Frontal cortex (tissue), 4 donors: ENCODE data around the gene MEOX1. TPM values are rescaled to one million over a fixed set of nuclear protein-coding genes. Genes with fewer than 3 reads are reported as not detected.
"Not testable (repeated sequence)": the region's sequence is repeated elsewhere in the genome, so short reads cannot be mapped to it uniquely, and the experiment has no call there.

Experiments
- DNase-seq, 2 donors: peaks; one replicate each; pipeline ENCODE4 v3.0.0; 2012; ENCODE audit warnings: low spot score in 2 of 2
- FAIRE-seq: peaks from 2 replicates; lab custom pipeline; 2012; peaks lifted over from hg19 to GRCh38; lab: Jason Lieb, UNC
- total RNA-seq: library from RNA; depleted of rRNA; stranded (reverse); fragments of >200 nt; gene quantifications from one replicate; pipeline ENCODE4 v1.2.3, GENCODE V29; 2014
- donor health status: control.
- donor health status: control.
- donor health status: control.

MEOX1 gene
- total RNA-seq: 0.41 TPM

DNA sequence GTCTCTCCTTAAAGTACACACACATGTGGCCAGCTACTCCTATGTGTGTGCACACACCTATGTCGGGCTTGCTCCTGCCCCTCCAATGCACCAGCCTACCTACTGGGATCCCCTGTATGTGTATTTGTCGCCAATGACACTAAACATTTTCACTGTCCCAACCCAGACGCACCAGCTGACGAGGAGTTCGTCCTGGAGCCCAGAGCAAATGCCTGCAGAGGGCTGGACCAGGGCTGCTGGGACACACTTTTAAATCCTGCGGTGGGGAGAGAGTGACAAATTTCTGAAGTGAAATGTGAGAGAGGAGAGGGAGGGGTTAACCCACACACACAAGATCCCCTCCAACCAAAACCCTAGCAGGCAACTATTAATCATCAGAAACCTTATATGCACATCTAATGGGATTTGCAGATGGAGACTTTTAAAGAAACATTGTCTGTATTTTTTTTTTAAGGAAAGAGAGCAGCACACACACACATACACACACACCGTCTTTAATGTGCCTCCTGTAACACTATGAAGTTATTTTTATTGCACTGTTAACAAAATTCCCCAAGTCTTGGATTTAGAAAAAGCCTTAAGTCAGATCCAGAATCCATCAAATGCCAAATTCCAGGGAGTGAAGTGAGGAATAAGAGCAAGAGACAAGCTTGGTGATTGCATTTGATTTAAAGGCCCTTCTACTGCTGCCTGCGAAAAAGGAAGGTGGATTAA lies at the start of gene MEOX1:
Gene MEOX1, minus strand, starts transcription at position 224 of the 714 bp plus-strand sequence. CDS start 388 bp downstream, outside the sequence.
- no peak for FAIRE-seq
- no peak for DNase-seq

DNA sequence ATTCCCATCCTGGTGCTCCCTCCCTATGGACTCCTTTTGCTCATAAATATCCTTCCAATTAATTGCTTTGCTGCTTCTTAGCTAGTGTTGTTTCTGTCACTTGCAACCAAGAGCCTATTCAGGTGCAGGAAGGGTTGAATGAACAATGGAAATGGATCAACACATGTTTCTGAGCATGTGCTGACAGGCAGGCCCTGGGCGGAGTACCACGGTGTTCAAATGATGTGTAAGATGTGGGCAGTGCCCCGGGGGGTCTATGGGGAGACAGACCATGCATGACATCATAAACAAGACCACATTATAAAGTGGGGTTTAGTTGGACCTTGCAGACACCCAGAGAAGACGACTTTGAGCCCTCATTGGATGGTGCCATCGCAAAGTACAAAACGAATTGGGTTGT lies 48.4 kb upstream of the MEOX1 start:
- FAIRE-seq: no peak
- DNase-seq: no peak

DNA sequence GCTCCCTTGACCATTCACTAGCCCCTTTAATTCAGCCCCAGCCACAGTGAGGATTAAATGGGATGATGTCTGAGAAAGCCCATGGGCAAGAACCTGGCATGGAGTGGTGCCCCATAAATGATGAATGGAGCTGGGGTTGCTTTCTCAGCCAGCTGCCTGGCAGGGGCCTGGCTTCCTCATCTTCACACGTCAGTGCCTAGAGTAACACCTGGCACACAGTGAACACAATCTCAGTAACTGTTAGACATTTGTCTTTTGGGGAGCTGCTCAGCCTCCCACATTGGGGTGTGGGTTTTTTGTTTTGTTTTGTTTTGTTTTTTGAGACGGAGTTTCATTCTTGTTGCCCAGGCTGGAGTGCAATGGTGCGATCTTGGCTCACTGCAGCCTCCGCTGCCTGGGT lies 47.5 kb upstream of the MEOX1 start:
- no peak for FAIRE-seq

DNA sequence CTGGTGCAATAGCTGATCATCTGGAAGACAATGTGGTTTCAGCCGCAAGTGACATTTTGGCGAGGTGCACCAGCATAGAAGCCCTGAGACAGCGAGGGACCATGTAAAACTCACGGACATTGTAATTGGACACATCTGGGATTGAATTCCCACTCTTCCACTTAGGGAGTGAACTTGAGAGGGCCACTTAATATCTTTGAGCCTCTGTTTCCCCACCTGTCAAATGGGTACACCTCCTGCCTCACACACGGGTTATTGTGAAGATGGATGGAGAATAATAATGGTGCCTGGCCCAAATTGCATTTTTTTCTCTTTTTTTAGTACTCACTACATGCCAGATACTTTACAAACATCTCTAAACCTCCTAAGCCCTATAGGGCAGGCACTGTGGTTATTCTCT lies 45.5 kb upstream of the MEOX1 start:
- no peak for FAIRE-seq
- DNase-seq: no peak

More for the DNA sequence above, 47.5 kb upstream of the MEOX1 start:
- DNase-seq: no peak

DNA sequence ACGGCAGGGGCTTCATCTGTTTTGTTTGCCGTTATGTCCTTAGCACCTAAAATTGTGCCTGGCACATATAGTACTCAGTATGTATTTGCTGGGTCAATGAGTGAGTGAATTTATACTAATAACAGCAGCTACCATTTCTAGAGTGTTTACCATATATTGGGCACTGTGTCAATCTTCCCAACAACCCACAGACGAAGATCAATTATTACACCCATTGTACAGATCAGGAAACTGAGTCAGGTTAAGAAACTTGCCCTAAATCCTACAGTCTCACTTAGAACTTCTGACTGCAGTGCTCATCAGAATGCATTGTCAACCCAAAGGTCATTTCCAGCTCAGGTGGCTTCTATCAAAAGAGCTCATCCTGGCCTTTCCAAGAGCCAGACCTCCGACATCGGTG lies 44.5 kb upstream of the MEOX1 start:
- DNase-seq (no peak), FAIRE-seq (no peak)

DNA sequence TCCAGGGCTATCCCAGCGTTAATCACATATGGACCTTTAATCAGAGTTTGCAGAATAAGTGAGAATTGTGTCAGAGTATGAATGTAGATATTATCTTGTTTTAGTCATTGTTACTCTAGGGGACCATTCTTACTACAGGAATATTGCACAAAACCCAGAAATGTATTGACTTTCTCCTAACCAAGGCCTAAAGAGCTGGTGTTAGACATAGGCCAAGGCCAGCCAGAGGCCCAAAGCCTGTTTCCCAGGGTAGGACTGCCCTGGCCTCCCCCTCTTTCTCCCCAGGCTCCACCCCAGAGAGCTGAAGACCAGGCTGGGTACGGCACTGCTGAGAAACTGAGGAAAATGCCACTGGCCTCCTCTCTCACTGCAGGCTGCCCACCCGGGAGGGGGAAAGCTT lies 41.9 kb upstream of the MEOX1 start:
- FAIRE-seq: no peak

DNA sequence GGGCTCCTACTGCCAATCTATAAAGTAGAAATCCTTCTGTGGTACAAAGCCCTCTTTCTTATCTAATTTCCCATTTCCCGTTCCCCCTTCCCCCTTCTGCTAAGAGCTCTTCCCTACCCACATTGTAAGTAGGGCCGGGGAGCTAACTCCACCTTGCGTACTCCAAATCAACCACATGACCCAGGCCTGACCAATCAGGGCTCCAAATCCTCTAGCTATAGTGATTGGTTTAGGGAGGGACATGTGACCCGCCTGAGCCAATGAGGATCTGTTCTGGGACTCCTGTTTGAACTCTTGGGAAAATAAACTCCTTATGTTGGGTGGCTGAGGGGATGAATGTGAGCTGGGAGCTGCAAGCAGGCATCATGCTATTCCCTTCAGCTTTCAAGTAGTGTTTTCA lies 40.9 kb upstream of the MEOX1 start:
- DNase-seq (no peak), FAIRE-seq (no peak)

More for the DNA sequence above, 41.9 kb upstream of the MEOX1 start:
- no peak for DNase-seq

DNA sequence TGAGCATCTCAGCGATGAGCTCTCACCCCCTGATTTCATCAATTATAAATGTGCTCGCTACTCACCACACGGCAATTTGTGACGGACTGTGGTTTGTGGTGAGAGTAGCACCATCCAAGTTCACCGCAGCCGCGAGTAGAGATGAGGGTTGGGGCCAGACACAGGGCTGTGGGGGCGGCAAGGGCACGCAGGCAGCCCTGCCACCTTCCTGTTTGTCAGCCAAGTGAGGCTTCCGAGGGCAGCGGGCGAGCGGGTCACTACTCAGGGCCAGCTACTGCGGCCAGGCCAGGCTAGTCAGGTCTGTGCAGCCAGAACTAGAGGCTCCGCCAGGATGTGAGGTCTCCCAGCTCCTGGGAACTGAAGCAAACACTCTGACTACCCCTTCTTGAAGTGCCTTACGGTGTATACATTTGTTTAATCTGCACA lies 39.6 kb upstream of the MEOX1 start:
- FAIRE-seq: no peak
- no peak for DNase-seq

DNA sequence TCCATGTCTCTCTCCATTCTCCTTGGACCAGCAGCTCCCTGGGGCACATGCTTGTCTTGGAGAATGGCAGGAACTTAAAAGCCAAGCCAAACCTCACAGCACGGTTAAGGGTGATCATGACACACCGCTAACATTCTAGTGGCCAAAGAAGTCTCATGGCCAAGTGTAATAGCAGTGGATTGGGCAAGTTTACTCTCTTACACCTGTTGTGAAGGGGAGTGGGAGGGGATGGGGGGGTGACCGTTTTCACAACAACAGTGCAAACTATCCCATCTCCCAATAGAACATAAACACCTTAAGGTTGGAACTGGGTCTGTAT lies 37.7 kb upstream of the MEOX1 start:
- DNase-seq (no peak), FAIRE-seq (no peak)

DNA sequence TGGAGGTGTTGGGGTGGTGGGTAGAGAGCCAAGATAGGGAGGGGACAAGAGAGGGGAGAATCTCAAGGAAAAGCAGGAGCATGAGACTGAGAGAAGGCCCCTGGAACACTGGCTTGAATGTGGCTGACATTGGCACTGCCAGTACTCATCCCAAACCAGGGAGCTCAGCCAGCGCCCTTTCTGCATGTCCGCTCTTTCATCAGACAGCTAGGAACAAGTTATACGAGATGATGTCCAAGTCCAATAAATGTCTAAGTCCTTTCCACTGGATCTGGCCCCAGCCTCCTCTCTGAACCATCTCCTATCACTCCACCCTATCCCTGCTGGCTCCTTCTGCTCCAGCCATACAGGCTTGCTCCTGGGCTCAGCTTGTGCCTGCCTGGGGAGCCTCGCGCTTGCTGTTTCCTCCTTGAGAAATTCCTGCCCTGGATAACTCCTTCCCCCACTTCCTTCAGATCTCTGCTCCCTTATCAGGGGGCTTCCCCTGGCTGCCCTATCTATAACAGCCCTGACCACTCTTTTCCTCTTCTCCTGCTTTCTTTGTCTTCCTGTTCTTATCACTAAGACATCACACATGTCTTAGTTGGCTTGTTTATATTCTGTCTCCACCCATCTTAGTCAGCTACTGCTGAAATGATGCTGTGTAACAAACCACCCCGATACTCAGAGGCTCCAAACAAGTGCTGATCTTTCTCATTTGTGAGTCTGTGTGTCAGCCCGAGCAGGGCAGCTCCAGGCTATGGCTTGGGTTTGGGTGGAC lies 37.1 kb upstream of the MEOX1 start:
- no peak for FAIRE-seq
- DNase-seq: no peak

DNA sequence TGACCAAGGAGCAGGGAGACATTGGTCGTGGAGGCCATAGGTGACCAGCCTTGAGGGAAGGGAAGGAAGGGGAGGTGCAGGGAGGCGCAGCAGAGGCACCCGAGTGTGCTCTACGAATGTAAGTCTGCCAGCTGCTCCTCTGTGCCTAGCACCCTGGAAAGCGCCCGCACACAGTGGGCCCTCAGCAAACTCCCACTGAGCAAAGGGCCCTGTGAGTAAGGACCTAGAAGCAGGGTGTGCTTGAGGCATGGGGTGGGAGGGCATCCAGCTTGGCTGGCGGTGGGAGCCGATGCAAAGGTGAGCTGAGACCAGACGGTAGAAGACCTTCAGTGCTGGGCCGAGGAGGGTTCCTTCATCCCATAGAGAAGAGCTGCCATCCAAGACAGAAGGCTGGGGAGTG lies 36.2 kb upstream of the MEOX1 start:
- FAIRE-seq: no peak
- DNase-seq: no peak

DNA sequence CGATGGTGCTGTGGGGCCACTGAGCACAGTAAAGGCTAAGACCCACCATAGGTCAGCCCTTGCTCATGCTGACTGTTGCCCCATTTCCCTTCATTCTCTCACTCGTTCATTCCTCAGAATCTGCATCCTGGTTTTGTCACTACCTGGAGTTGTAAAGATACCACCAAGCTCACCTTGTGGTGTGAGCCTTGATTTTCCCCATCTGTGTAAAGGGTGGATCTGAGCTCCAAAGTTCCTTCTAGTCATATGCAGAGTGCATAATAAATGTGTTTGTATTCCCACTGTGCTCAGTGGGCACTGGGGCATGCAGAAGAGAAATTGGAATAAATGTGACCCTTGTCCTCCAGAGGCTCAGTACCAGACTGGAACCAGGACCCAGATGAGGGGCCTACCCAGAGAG lies 35.2 kb upstream of the MEOX1 start:
- no peak for DNase-seq
- FAIRE-seq: no peak

DNA sequence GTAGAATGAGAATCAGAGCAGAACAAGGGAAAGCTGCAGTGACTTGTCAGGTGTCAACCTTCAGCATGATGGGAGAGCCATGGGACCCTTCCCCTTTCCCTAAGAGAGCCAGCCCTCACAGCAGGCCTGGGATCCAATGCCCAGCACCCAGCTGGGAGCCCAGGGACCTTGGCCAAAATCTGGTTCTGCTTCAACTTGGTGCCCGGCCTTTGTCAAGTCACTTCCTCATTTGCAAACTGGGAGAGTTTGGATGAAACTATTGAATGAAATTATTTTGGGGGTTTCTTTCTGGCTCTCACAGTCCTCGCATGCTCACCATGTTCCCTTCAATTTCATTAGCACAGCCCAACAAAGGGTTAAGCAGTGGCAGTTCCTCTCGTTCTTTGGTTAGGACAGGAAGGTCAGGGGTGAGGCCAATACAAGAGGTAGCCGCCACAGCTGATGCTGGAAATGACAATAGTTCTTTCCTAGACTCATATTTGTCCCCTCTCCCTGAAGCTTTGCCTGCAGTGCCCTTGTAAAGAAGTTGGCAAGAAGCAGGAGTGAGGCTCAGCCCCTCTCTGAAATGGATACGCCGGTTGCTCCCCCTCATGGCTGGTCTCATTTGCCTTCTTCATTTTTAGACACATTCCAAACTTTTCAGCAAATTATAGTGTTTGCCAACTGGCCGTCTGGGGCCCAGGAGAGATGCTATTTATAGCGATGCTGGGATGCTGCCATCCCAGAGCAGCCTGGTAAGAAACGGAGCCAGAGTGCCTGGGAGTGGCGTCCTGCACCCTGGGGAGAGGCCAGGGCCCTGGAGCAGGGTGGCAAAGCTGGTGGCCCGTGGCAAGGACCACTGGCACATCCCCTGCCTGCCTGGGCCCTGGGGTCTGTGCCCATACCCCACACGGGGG lies 34.5 kb upstream of the MEOX1 start:
- no peak for DNase-seq
- no peak for FAIRE-seq

DNA sequence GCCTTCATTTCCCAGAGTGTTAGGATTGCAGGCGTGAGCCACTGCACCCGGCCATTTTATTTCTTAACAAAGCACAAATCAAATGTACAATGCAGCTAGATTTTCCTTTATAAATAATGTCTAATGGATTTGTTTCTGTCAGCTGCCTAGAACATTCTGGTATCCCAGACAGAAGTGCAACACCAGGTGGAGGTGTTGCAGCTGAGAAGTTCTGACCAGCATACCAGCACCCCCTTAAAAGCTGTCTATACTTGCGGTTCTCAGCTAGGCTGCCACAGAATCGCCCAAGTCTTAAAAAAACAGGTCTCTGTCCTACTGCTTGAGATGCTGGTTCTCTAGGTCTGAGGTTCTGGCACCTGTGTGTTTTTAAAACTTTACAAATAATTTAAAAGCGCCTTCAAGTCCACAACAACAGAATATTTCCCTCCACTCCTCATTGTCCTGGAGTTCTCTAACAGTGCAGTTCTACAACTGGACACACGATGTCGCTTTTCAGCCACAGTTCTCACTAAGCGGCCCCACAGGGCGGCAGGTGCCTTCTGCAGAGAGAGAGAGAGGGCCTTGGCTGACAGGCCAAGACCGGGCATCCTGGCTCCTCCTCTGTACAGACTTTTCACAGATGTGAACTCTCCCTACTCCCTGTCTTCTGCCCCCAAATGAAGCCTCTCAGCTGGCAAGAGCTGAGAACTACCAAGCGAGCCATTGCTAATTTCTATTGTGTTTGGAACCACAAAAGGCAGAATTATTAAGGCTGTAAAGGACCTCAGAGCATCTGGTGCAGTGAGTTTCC lies 32.6 kb upstream of the MEOX1 start:
- DNase-seq: peak; percentile 63 to 74
- FAIRE-seq: peak; percentile 19

DNA sequence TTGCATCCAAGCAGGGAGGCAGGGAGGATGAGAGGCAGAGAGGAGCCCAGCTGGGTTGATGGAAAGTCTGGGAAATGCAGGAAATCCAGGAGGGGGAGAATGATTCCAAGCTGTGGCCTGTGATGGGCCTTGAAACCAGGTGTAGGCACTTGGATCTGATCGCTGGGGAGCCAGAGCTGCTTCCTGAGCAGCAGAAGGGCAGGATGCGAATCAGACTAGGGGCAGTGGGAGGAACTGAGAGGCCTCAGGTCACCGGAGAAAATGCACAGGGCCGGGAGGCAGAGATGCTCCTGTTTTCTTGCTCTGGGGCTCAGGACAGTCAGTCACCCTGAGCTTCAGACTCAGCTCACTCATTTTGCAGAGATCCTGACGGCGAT lies 29.6 kb upstream of the MEOX1 start:
- DNase-seq (no peak), FAIRE-seq (no peak)

DNA sequence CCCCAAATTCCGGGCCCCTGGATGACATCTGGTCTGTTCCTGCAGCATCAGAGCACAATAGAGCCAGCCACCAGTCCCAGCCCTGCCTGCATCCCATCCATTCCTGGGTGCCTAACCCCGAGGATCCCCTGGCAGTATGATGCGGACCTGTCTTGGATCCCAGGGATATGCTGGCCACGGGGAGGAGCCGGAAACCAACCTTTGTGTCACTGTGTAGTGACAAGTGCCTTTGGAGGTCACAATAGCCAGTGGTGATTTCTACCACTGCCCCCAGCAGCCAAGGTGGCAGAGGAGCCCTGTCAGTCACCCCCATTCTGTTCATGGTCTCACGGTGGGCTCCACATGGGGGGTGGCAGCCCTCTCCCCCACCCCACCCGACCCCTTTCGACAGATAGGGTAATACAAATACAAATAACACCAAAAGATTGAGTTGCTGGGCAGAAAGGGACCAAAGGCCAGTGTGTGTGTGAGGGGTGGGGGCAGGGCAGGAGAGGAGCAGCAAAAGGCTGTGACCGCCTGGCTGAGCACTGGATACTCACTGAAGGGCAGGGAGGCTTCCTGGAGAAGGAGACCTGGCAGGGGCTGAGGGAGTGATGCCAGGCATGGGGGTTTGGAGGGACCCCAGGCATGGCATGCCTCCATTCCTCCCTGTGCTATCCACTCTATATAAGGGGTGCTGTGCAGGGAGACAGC lies 29.0 kb upstream of the MEOX1 start:
- DNase-seq (no peak), FAIRE-seq (no peak)

DNA sequence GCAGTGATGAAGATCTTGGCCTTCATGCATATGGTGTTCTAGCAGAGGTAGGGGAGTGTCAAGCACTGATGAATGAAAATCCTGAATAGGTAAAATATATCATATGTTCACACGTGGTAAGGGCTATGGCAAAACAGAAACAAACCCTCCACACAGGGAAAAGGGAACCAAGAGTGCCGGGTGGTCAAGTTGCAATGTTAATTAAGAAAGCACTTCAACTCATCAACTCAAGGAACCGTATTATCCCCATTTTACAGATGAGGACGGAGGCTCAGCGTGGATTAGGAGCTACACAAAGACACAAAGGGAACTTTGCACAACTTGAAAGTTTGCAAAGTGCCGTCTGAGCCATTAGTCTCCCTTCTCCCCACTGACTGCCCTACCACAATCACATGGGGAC lies 28.1 kb upstream of the MEOX1 start:
- FAIRE-seq: no peak
- no peak for DNase-seq

DNA sequence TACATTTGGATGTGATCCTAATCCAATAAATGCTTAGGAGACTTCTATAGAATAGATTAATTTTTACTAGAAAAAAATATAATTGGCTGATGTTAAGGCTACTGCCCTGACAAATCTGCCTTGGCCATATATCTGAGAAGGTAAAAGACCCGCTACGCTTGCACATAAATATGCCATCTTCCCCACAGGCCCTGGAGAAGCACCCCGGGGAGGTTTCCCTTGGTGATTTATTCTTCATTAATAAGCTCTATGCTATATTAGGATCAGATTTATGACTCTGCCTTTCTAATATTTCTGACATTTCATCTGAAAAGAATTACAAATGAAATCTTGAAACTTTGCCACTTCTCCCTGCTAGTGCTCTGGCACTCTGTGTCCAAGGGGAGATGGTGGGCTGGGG lies 27.4 kb upstream of the MEOX1 start:
- no peak for DNase-seq
- FAIRE-seq: no peak

DNA sequence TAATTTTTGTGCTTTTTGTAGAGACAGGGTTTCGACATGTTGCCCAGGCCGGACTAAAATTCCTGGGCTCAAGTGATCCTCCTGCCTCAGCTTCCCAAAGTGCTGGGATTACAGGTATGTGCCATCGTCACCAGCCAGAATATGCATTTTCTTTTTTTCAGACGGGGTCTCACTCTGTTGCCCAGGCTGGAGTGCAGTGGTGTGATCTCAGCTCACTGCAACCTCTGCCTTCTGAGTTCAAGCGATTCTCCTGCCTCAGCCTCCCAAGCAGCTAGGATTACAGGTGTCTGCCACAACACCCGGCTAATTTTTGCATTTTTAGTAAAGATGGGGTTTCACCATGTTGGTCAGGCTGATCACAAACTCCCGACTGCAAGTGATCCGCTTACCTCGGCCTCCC lies 25.2 kb upstream of the MEOX1 start:
- DNase-seq, FAIRE-seq: not testable (repeated sequence)
